GM21360 (cell line): ENCODE measurements around the gene ITPR2.
"Not testable (repeated sequence)": the region's sequence is repeated elsewhere in the genome, so short reads cannot be mapped to it uniquely, and the experiment has no call there.

Experiments
- ATAC-seq: cut with Tn5 transposase; IDR thresholded peaks from one replicate; pipeline ENCODE4 v1.9.1; 2021; ENCODE audit warnings: mild to moderate bottlenecking, moderate library complexity; ENCODE audit not compliant: unreplicated experiment

The ITPR2 gene

GRCh38 chr12:26636710-26637328 lies 196.2 kb downstream of the ITPR2 start:
- no peak for ATAC-seq

GRCh38 chr12:26633591-26634210 lies 199.3 kb downstream of the ITPR2 start:
- ATAC-seq: no peak

- no peak for ATAC-seq
Observed at GRCh38 chr12:26632756-26633155, 200.2 kb downstream of the ITPR2 start.

GRCh38 chr12:26631846-26632245 lies 201.1 kb downstream of the ITPR2 start:
- no peak for ATAC-seq

- no peak for ATAC-seq
Observed at GRCh38 chr12:26630546-26631027, 202.4 kb downstream of the ITPR2 start.

- ATAC-seq: no peak
Observed at GRCh38 chr12:26629864-26630263, 203.1 kb downstream of the ITPR2 start.

- ATAC-seq: no peak
Observed at GRCh38 chr12:26628234-26628633, 204.8 kb downstream of the ITPR2 start.

- no peak for ATAC-seq
Observed at GRCh38 chr12:26627335-26627734, 205.7 kb downstream of the ITPR2 start.

GRCh38 chr12:26623136-26623535 lies 209.9 kb downstream of the ITPR2 start:
- ATAC-seq: no peak

- no peak for ATAC-seq
Observed at GRCh38 chr12:26622601-26623000, 210.4 kb downstream of the ITPR2 start.

- no peak for ATAC-seq
Observed at GRCh38 chr12:26621932-26622331, 211.1 kb downstream of the ITPR2 start.

- ATAC-seq: no peak
Observed at GRCh38 chr12:26620907-26621306, 212.1 kb downstream of the ITPR2 start.

- no peak for ATAC-seq
Observed at GRCh38 chr12:26617513-26617912, 215.5 kb downstream of the ITPR2 start.

- ATAC-seq: no peak
Observed at GRCh38 chr12:26614011-26614616, 218.9 kb downstream of the ITPR2 start.

GRCh38 chr12:26612203-26612602 lies 220.8 kb downstream of the ITPR2 start:
- ATAC-seq: no peak

- ATAC-seq: no peak
Observed at GRCh38 chr12:26611598-26611997, 221.4 kb downstream of the ITPR2 start.

GRCh38 chr12:26610774-26611173 lies 222.2 kb downstream of the ITPR2 start:
- no peak for ATAC-seq

- no peak for ATAC-seq
Observed at GRCh38 chr12:26609986-26610385, 223.0 kb downstream of the ITPR2 start.

GRCh38 chr12:26608706-26609105 lies 224.3 kb downstream of the ITPR2 start:
- no peak for ATAC-seq

GRCh38 chr12:26608273-26608672 lies 224.7 kb downstream of the ITPR2 start:
- ATAC-seq: no peak

GRCh38 chr12:26606911-26607310 lies 226.1 kb downstream of the ITPR2 start:
- ATAC-seq: no peak

- not testable (repeated sequence) for ATAC-seq
Observed at GRCh38 chr12:26604813-26605212, 228.2 kb downstream of the ITPR2 start.
